SU-DHL-6 (cell line): Measurements from ENCODE around the gene NID2.

Source experiments
- H2AFZ ChIP-seq: fragments of 200-600 bp; sonication (generic); 2 replicates; pipeline ENCODE4 v1.6.1; 2014; ENCODE audit warnings: low read depth, mild to moderate bottlenecking, moderate library complexity, mixed read lengths, antibody characterized with exemption, low read length; ENCODE audit not compliant: severe bottlenecking
- H3F3A ChIP-seq: fragments of 200-600 bp; shearing (Covaris generic); 2 replicates; pipeline ENCODE4 v1.6.0; 2016; ENCODE audit warnings: antibody characterized with exemption, mild to moderate bottlenecking; ENCODE audit not compliant: insufficient read depth
- H3K27ac ChIP-seq: fragments of 200-600 bp; sonication (generic); 2 replicates; pipeline ENCODE4 v1.5.1; 2016; ENCODE audit warnings: low read depth, mild to moderate bottlenecking, low read length, moderate library complexity, mixed read lengths
- H3K27me3 ChIP-seq: fragments of 200-600 bp; sonication (generic), shearing (Covaris generic); 2 replicates; pipeline ENCODE4 v1.6.0; 2014; ENCODE audit warnings: mild to moderate bottlenecking, low read length
- H3K36me3 ChIP-seq: fragments of 200-600 bp; sonication (generic); 2 replicates; pipeline ENCODE4 v1.6.1; 2014; ENCODE audit warnings: mild to moderate bottlenecking, low read length, mixed read lengths
- H3K4me2 ChIP-seq: fragments of 300-600, 200-600 bp; shearing (Covaris generic), sonication (generic); 2 replicates; pipeline ENCODE4 v1.6.0; 2014; ENCODE audit warnings: low read length, low read depth, mild to moderate bottlenecking; ENCODE audit not compliant: poor library complexity, severe bottlenecking
- H3K4me3 ChIP-seq: fragments of 200-600 bp; sonication (generic); 2 replicates; pipeline ENCODE4 v1.5.1; 2014; ENCODE audit warnings: antibody characterized with exemption, low read length, mild to moderate bottlenecking, mixed read lengths; ENCODE audit not compliant: insufficient read depth, poor library complexity, severe bottlenecking
- H3K79me2 ChIP-seq: fragments of 200-600 bp; sonication (generic); 2 replicates; pipeline ENCODE4 v1.6.1; 2014; ENCODE audit warnings: mild to moderate bottlenecking, low read length, moderate library complexity; ENCODE audit not compliant: insufficient read depth
- H3K9ac ChIP-seq: fragments of 200-600 bp; sonication (generic); 2 replicates; pipeline ENCODE4 v1.7.0; 2014; ENCODE audit warnings: mild to moderate bottlenecking, low read length
- H3K9me2 ChIP-seq: fragments of 200-600 bp; sonication (generic); replicated peaks from 2 replicates; pipeline ENCODE4 v1.6.1; 2014; ENCODE audit warnings: low read length; ENCODE audit not compliant: insufficient read depth
- H3K9me3 ChIP-seq: fragments of 200-600 bp; sonication (generic); 2 replicates; pipeline ENCODE4 v1.6.1; 2014; ENCODE audit warnings: low read length, mixed read lengths; ENCODE audit not compliant: insufficient read depth
- H4K20me1 ChIP-seq: fragments of 200-600 bp; sonication (generic); 2 replicates; pipeline ENCODE4 v1.6.1; 2014; ENCODE audit warnings: low read depth, mild to moderate bottlenecking, antibody characterized with exemption, low read length, moderate library complexity, mixed read lengths
- EZH2phosphoT487 ChIP-seq: fragments of 200-600 bp; sonication (generic), shearing (Covaris generic); conservative IDR thresholded peaks from 2 replicates; pipeline ENCODE4 v1.6.1; 2018; ENCODE audit warnings: mild to moderate bottlenecking, antibody characterized with exemption, low read length, moderate library complexity, mixed read lengths
- TF ChIP-seq, protein P1 (sequence below): fragments of 200-600 bp; sonication (generic); IDR thresholded peaks from one replicate; pipeline ENCODE4 v1.5.1; 2017; ENCODE audit warnings: antibody characterized with exemption, mild to moderate bottlenecking, low read length, moderate library complexity; ENCODE audit not compliant: insufficient read depth, poor library complexity, severe bottlenecking

Gene NID2

DNA sequence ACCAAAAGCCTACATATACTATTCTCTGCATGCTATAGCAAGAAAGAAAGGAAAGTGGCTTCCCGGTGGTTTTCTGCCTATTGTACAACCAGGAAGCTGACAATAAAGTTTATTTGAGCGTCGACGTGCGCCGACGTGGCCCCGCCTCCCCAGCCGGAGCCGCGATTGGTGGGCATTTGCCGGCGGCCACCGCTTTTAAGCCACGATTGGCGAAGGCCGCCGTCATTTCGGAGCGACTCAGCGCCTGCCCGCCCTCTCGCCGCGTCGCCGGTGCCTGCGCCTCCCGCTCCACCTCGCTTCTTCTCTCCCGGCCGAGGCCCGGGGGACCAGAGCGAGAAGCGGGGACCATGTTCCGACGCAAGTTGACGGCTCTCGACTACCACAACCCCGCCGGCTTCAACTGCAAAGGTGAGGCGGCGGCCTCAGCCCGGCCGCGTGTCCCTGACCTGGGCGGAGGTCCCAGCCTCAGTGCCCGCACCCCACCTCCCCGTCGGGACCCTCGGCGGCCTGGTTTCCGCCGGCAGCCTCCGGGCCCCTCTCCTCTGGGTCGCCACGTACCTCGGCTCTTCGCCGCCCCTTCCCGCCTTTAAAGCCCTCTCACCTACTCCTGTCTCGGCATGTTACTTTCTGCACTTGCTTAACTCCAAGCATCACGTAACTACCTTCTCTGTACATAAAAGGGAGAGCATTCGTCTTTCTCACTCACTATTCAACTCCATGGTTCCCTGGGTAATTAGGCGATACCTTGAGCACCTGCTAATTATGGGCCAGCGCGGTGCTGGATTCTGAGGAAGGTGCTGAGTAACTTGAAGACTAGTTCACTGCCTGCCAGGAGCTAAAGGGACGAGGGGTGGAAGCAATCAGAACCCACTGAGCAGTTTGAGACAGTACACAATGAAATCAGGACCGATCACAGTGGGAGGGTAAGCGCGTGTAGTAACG is 79.3 kb downstream of the NID2 start, which contains the start of gene RTRAF:
RTRAF (plus strand) TSS at position 254 of the 942 bp plus-strand sequence; CDS start at position 348, 94 bp downstream.
- peaks cover 22% of the 10 kb centered on the region for H3K36me3 ChIP-seq
- peak within 1 kb of the TSS; percentile 80 for H2AFZ ChIP-seq
- peak within 1 kb of the TSS; percentile 81 for H3K4me3 ChIP-seq
- no peaks in the 10 kb centered on the region for H4K20me1 ChIP-seq
- no peaks in the 10 kb centered on the region for H3K9me3 ChIP-seq
- no peaks in the 10 kb centered on the region for H3K27me3 ChIP-seq
- H3K4me2 ChIP-seq: peak within 1 kb of the TSS; percentile 87
- H3K27ac ChIP-seq: peak within 1 kb of the TSS; percentile 48
- peak within 1 kb of the TSS; percentile 93 for H3K9ac ChIP-seq
- TF ChIP-seq, protein P1, sequence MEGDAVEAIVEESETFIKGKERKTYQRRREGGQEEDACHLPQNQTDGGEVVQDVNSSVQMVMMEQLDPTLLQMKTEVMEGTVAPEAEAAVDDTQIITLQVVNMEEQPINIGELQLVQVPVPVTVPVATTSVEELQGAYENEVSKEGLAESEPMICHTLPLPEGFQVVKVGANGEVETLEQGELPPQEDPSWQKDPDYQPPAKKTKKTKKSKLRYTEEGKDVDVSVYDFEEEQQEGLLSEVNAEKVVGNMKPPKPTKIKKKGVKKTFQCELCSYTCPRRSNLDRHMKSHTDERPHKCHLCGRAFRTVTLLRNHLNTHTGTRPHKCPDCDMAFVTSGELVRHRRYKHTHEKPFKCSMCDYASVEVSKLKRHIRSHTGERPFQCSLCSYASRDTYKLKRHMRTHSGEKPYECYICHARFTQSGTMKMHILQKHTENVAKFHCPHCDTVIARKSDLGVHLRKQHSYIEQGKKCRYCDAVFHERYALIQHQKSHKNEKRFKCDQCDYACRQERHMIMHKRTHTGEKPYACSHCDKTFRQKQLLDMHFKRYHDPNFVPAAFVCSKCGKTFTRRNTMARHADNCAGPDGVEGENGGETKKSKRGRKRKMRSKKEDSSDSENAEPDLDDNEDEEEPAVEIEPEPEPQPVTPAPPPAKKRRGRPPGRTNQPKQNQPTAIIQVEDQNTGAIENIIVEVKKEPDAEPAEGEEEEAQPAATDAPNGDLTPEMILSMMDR: no peak
- no peak for TF ChIP-seq EZH2phosphoT487
- peaks cover 42% of the 10 kb centered on the region for H3K79me2 ChIP-seq
- no peaks in the 10 kb centered on the region for H3K9me2 ChIP-seq
- H3F3A ChIP-seq: peaks cover 6% of the 10 kb centered on the region; the same call in 1 of the 2 replicates

DNA sequence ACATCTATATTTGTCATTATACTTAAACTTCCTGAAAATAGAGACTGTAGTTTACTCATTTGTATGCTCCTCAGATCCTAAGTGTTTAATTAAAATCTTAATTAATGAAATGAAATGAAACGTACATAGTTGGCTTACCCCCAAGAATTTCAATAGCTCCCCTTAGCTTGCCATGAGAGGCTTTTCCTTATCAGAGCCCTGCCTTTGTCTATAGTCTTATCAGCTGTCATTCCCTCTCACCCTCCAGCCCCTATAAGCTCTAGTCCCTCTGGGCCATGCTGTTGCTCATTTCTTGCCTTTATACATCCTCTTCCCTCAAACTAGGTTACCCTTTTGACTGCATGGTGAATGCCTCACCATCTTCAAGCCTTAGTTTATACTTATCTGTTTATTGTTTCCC is 80.6 kb downstream of the NID2 start:
- no peaks in the 10 kb centered on the region for H3K9me3 ChIP-seq

GRCh38 chr14:51981218-51981854 is 87.5 kb downstream of the NID2 start:
- Histone ChIP-seq H3K36me3 (no peaks in the 10 kb centered on the region), H2AFZ (no peak overlapping the region), H3F3A (no peaks in the 10 kb centered on the region), H3K4me2 (no peak overlapping the region), H4K20me1 (no peaks in the 10 kb centered on the region), H3K27me3 (no peaks in the 10 kb centered on the region), H3K9me3 (no peaks in the 10 kb centered on the region), H3K9ac (no peak overlapping the region), H3K9me2 (no peaks in the 10 kb centered on the region), H3K27ac (no peak overlapping the region), H3K4me3 (no peak overlapping the region), H3K79me2 (no peaks in the 10 kb centered on the region)
- TF ChIP-seq EZH2phosphoT487: no peak
- TF ChIP-seq, protein P1: no peak

More for the DNA sequence above, 80.6 kb downstream of the NID2 start:
- no peak for TF ChIP-seq EZH2phosphoT487
- TF ChIP-seq, protein P1: no peak
- Histone ChIP-seq H4K20me1 (no peaks in the 10 kb centered on the region), H3K9ac (peak overlapping the region; percentile 93), H3F3A (peaks cover 2% of the 10 kb centered on the region; the same call in 1 of the 2 replicates), H3K9me2 (no peaks in the 10 kb centered on the region), H3K79me2 (peaks cover 34% of the 10 kb centered on the region), H3K27ac (no peak overlapping the region), H2AFZ (peak overlapping the region; percentile 80), H3K4me3 (no peak overlapping the region), H3K4me2 (peak overlapping the region; percentile 84), H3K27me3 (no peaks in the 10 kb centered on the region), H3K36me3 (peaks cover 16% of the 10 kb centered on the region; the same call in 1 of the 2 replicates)
